ENCODE measurements around the gene SSNA1.

SSNA1 gene

GRCh38 chr9:137204731-137205125 lies 16.3 kb downstream of the SSNA1 start:
- DNase-seq: no peak

GRCh38 chr9:137205126-137206069 lies 16.9 kb downstream of the SSNA1 start, which contains the start of the genes NDOR1 and TMEM203:
Gene NDOR1 (plus strand): TSS chr9:137205700. CDS start chr9:137205778, 78 bp downstream.
Gene TMEM203 (minus strand): TSS chr9:137205648. CDS start chr9:137205414, 234 bp downstream.
- DNase-seq: peak; percentile 79 to 83

DNA sequence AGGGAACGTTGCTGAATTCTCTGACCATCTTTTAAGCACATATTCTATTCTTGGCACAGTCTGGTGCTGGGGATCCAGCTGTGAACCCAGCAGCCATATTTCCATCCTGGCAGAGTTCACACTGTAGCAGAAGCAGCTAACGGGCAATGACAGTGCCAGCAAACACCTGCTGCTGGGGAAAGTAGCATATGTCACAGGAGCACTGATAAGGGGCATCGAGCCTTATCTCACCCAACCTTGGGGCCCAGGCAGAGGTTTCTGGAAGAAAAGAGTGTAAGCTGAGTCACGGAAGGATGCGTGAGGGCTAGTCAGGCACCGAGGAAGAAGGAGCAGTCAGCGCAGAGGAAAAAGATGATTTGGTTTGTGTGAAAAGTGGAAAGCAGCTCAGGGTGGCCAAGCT lies 18.1 kb downstream of the SSNA1 start:
- DNase-seq: no peak

DNA sequence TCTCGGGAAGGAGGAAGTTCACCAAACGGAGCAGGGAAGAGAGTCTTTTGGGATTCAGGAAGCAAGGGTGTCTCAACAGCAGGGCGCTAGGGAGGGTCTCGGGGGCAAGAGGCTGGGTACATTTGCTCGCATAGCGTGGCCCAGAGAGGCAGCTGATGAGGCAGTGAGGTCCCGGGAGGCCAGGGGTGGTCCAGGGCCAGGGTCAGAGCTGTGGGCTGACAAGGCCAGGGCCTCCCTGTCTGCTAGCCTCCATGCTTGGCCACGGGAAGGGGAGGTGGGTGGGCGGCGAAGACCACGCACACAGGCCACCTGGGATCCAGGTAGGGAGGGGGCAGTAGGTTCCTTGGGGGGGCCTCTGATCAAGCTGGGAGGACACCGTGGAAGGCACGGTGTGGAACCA lies 23.1 kb downstream of the SSNA1 start:
- no peak for DNase-seq

GRCh38 chr9:137212520-137212919 lies 24.0 kb downstream of the SSNA1 start:
- no peak for DNase-seq

DNA sequence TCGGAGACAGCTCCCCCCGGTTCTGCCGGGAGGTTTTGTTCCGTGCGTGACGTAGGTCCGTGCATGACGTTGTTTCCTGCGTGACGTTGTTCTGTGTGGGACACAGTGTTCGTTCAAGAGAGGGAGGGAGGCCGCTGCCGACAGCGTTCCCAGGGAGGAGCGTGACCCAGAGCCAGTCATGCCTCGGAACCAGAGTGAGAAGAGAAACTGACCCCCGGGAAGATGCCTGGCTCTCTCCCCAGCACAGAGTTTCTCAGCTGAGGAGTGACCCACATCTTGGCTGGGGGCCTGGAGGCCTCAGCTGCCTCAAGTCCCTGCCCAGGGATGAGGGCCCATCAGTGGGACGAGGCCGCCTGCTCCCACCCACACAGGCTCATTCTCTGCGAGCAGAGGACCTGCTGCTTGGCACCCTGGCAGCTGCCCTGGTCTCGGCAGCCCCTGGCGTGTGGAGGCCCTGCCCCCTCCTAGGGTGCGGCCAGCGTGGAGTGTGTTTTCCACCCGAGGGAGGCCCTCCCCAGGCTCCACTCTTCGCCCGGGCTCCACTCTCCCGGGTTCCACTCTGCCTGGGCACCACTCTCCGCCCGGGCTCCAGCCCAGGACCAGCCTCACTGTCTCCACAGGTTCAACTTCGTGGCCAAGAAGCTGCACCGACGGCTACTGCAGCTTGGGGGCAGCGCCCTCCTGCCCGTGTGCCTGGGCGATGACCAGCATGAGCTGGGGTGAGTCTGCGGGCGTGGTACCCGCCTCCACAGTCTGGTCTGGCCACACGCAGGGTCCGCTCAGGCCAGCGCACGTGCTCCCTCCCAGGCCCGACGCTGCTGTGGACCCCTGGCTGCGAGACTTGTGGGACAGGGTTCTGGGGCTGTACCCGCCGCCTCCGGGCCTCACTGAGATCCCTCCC lies 24.9 kb downstream of the SSNA1 start:
- DNase-seq: no peak

DNA sequence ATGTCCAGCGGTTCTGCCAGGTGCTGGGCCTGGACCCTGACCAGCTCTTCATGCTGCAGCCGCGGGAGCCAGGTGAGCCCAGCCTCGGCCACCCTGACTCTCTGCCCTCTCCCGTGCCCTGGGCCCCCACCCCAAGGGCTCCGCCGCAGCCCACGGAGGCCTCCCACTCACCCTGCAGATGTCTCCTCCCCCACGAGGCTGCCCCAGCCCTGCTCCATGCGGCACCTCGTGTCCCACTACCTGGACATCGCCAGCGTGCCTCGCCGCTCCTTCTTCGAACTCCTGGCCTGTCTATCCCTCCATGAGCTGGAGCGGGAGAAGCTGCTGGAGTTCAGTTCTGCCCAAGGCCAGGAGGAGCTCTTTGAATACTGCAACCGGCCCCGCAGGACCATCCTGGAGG lies 26.1 kb downstream of the SSNA1 start:
- no peak for DNase-seq

DNA sequence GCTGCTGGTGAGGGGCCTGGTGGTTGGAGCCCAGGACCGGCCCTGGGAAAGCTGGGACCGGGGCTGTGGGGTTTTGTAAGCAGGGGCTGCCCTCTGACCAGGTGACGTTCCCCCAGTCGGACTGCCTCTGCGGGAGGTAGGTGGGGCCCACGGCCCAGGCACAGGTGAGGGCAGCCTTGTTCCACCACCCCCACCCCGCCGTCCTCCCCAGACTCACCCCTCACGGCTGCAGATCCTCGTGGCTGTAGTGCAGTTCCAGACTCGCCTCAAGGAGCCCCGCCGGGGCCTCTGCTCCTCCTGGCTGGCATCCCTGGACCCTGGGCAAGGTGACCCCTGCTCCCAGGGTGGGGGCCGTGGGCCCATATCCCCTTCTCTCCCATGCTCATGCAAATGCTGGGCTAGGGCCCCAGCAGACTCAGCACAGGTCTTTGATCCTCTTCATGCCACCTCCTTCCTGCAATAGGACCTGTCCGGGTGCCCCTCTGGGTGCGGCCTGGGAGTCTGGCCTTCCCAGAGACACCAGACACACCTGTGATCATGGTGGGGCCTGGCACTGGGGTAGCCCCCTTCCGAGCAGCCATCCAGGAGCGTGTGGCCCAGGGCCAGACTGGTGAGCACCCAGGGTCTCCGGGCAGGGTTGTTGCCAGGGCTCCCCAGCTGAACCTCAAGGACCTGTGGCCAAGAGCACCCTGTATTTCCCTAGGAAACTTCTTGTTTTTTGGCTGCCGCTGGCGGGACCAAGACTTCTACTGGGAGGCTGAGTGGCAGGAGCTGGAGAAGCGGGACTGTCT lies 26.9 kb downstream of the SSNA1 start:
- DNase-seq: no peak

DNA sequence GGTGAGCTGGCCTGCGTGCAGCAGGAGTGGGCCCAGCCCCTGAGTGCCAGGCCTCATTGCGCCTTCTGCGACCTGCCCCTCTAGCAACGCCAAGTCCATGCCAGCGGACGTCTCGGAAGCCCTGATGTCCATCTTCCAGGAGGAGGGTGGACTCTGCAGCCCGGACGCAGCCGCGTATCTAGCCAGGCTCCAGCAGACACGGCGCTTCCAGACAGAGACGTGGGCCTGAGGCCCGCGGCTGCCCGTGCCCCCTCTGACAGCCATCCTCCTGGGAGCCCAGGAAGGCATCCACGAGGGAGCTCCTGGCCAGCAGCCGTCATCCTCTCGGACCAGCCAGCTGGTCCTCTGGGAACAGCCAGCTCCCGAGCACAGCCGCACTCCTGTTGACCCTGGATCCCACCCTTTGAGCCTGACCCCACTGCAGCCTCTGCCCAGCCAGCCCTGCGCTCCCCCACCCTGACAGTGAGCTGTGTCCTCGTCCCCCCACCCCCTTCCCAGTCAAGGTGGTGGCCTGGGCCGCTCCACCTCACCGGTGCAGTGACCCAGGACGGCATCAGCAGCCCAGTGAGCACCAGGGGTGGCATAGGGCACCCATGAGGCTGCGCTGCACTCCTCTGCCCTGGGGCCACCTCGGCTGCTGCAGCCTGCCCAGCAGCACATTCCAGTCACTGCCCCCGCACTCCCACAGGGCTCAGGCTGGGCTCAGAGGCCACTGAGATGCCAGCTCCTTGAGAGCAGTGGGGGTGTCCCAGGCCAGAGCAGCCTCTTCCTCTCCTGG lies 27.9 kb downstream of the SSNA1 start:
- no peak for DNase-seq

GRCh38 chr9:137217276-137218211 lies 29.1 kb downstream of the SSNA1 start:
- peak; percentile 74 to 76 for DNase-seq

GRCh38 chr9:137218212-137218753 lies 29.8 kb downstream of the SSNA1 start:
- no peak for DNase-seq

DNA sequence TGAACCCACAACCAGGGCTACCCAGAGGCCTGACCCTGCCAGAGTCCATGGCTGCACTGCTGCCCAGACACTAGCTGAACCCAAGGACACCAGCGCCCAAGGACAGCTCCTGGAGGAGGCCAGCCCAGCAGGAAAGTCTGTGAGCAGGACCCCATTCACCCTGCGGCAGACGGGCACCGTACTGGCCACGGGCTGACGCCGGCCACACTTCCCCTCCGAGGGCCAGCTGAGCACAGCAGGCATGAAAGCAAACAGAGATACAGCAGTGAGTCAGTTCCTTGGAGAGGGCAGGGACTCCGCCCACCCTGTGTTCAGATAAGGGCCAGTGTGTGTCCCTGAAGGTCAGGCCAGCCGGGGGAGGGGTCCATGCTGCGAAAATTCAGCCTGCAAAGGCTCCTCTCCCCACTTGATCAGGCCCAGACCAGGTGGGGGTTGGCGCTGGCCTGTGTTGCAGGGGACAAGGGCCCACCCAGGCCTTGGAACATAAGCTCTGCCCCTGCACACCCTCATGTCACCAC lies 30.3 kb downstream of the SSNA1 start:
- no peak for DNase-seq

DNA sequence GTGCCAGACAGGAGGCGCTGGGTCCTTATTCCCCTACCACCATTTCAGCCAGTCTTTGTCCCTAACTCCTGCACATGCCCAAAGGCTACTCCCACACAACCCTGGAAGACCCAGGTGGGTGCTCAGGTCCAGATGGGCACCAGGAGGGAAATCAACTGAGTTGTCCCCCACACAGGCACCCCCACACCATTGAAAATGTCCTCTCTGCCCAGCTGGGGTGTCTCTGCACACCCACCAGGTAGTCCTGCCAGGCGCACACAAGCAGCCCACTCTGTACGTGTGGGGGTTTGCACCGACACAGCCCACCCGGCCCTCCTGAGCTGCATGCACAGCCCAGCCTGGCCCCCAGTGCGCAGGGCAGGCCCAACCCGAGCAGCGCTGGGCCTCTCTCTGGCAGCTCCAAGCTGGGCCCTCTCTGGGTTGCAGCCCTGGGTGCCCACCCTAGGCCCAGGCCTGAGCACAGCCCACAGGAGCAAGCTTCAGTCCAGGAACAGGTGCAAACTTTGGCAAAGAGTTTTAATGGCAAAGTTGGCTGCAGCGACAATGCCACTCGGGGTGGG lies 31.4 kb downstream of the SSNA1 start:
- no peak for DNase-seq

DNA sequence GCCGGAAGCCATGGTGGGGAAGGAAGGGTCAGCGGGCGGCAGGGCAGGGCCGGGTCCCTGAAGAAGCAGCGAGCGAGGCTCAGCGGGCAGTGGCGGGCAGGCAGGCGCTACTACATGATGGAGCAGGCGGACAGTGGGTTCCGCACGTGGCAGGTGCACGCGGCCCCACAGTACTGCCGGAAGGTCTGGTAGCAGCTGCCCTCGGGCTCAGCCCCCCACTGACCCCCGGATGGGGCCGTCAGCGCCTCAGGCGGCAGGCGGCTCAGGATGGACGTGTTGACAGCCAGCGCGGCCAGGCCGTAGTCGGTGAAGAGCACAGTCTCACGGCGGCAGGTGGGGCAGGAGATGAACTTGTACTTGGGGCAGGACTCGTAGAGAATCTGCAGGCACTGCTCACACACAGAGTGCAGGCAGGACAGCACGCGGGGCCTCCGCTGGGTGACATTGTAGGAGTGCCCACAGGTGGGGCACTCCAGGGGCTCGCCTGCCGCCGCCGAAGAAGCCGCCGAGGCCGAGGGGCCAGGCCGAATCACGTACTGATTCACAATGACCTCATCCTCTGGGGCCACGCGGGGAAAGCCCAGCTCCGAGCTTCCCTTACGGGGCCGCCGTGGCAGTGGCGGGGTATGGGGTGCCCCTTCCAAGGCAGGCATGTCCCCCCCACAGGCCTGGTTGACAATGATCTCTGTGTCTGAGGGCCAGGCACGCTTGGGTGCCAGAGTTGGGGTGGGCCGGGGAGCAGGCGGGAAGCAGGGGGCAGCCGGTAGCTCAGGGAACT lies 32.0 kb downstream of the SSNA1 start:
- no peak for DNase-seq

- no peak for DNase-seq
Observed at GRCh38 chr9:137221095-137221505, 32.6 kb downstream of the SSNA1 start.

DNA sequence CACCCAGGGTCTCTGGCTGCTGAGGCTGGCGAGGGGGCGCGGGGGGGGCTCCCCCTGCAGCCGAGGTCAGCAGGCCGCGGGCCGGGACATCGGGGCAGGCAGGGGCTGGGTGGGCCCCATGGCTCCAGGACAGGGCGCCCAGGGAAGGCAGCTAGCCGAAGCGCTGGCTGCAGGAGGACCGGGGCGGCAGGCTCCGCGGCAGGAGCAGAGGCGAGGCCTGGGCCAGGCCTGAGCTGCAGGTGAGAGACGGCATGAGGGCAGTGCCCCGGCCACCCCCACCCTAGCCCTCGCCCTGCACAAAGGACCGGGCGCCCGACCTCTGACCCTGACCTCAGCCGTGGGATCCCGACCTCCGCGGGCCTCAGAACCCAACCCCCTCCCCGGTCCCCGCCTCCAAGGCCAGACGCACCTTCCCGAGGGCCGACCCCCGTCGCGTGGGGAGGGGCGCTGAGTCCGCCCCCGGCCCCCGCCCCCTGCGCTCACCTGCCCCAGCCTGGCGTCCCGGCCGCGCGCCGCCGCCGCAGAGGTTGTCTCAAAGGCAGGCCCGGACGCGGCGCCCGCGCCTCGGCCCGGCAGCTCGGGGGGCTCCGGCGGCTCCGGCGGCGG lies 33.1 kb downstream of the SSNA1 start:
- no peak for DNase-seq

DNA sequence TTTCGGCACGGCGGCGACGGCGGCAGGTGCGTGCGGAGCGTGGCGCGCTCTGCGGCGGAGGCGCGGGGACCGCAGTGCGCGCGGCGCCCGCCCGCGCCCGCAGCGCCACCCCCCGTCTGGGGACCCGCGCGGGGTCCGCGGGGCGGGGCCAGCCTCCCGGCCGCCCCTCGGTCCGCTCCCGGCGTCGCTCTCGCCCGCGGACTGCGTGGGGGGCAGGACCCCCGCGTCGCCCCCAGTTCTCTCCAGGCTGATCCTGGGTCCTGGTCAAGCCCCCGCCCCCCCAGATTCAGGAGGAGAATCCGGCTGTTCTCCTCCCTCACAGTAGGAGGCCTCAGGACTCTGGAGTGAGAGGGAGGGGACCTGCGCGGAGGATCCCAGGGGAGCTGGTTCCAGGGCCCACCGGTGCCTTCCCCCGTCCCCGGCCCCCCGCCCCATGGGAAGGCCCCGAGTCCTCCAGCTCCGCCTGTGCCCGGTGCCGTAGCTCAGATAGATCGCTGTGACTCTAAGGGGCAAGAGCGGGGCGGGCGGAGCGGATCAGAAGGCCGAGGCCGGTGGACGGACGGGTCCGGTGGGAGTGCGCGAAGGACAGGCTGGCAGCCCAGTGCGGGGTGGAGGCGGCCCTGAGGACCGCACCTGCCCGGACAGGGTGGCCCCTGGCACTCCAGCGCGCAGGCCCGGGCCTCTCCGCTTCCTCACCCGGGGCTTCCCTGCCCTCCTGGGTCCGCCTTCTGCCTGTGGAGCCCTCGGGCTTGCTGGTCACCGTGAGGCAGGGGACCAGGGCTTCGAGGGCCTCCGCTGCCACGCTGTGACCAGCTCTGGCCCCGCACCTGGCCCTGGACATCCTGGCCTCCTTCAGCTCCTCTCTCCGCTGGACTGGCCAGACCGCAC lies 34.0 kb downstream of the SSNA1 start, which contains the start of gene RNF208:
RNF208 (minus strand) TSS at position 51 of the 888 bp plus-strand sequence. CDS start 1,028 bp downstream, outside the sequence.
- DNase-seq: no peak

Data from Kasumi-1 (cell line).